Putamen (tissue), 1 donor: Measurements from ENCODE around the gene SULT1E1.
A peak's percentile ranks its signal among the peaks of the same experiment; 100 is the strongest.
"Not testable (repeated sequence)": the region's sequence is repeated elsewhere in the genome, so short reads cannot be mapped to it uniquely, and the experiment has no call there.

Source experiments
- DNase-seq: peaks from one replicate; pipeline ENCODE4 v3.0.0-alpha.2; 2016; ENCODE audit warnings: low spot score

The SULT1E1 gene

DNA sequence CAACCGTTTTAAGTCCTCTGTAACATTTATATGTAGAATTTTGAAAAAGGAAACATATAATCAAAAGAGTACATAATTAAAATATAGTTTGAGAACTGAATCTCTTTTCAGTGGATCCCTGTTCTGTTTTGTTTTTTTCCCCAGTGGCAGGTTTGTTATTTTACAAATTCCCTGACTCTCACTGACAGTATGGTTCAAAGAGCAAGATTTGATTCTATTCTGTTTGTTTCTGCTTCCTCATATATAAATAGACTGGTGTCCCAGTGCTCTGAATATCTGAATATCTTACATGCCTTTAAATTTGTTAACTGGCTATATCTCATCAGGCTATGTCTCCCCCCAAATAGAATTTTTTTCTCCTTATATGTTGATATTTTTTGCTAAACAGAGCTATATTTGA is 16.6 kb downstream of the SULT1E1 start:
- no peak for DNase-seq

DNA sequence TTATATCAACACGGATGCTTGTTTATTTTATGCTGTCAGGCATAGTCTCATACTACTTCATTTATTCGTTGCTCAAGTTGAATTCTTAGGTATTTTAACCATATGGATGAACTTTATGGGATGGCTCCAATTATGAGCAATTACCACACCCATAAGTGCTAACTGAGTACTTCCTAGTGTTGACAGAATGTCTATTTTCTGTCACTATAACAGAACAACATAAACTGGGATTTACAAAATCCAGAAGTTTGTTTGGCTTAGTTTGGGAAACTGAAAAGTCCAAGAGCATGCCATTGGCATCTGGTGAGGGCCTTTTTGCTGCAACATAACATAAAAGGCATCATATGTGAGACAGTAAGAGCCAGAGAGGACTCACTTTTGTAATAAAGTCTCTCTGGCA is 21.0 kb downstream of the SULT1E1 start:
- DNase-seq: no peak

DNA sequence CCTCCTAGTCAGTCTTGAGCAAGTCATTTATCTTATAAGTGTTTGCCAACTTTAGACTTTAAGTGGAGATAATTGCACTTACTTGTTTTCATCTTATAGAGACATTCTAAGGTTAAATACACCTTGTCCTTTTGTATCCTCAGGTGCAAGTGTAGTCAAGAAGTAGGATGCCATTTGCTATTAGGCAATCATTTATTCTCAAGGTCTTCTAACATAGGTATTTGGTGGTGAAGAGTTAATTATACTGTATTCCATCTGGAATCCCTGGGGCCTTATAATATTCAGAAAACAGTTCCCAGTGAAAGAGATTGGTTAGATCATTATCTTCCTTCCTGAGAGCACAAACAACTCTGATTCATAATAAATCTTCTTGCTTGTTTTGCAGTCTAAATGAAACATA is 23.7 kb downstream of the SULT1E1 start:
- DNase-seq: no peak

DNA sequence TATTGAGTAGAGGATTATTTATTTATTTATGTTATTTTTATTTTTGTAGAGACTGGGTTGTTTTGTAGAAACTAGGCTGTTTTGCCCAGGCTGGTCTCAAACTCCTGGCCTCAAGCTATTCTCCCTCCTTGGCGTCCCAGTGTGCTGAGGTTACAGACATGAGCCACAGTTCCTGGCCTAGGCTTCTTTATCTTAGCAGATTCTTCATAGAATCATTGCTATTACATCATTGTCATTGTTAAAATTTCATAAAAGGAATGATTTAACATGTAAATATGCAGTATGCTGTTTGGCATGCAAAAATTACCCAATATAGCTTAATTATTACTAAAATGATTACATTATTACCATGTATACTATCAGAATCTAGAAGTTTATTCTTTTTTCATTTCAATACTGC is 24.2 kb downstream of the SULT1E1 start:
- no peak for DNase-seq

DNA sequence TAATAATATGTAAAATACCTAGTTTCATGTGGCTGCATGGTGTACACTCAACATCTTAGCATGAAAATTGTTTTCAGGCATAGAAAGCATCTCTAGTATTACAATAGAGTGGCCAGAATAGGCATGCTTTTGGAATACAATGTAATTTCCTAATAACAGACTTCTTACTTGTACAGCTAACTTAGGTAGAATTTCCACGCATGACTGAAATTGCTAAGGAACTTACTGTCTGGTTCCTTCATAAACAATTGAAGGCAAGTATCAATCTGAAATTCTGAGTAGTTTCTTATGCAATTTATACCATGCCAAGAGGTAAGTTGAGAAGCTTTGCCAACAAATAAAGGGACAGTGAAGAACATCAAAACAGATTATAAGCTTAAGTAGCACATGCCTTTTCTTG is 26.7 kb downstream of the SULT1E1 start:
- no peak for DNase-seq

DNA sequence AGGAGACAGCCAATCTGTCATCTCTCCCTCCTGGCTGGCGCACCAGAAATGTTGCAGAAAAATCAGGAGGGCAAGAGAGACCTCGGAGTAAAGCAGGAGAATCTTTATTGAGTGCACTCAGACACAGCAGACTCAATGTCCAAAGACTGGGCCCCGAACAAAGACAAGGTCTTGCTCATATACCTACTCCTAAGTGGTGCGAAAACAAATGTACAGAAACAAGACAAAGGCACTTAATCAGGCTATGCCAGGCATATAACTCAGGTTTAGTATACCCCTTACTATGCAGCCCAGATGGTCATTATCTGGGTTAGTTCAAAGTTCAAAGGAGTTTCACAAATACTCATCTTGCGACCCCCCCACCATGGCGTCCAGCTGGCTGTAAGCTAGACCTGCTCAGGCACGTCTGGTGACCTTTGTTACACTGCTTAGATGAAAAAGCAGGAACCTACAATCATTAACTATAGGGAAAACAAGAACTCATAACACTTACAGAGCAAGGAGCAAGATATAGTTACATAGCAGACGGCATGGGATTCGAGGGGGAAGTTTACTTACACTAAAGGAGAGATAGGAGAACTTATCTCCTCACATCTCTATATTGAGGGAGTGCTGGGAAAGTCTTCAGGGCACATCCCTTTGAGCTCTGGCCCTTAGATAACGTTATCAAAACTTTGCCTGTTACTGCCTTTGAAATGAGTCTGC is 27.5 kb downstream of the SULT1E1 start:
- DNase-seq: no peak

DNA sequence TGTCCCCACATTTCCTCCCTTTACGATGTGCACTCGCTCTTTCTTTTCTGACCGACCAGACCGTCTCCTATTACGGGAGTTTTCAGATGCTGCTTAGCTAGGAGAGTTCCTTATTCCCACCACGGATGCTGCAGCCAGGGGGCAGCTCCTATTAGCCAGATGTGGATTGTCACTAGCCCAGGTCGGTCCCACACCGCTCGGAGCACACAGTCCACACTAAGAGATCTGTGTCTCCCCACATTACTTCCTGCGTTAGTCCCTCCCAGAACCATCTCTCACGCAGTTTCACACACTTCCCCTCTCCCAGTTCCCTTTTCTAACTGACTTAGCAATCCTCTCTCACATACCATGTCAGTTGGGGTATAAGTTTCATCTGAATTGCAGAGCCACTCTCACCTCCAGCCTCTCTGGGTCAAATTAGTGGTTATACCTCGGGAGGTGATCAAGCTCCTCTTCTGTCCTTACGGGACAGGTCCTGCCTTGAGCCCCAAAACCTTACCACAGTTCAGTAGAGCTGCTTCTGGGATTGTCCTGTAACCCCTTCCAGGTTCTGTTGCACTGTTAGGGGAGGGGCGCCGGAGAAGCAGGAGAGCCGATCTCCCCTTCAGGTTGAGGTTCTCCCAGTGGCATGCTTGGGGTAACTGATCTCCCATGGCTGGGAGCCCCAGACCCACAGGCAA is 28.2 kb downstream of the SULT1E1 start:
- DNase-seq: peak; percentile 8

DNA sequence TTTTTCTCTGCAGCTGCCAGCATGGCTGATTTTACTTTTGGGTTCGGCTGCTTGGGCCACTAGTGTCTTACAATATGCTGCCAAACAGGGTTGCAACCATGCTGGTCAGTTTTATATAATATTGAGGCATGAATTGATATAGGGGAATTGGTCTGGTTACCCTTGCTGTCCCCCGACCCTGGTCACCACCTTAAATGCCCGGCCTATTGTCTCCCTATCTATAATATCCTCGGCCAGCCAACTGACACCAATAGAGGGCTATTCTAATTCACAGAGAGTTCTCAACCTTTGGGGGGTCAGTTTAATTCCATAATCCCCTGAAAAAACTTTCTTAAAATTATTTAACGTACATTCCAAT is 28.7 kb downstream of the SULT1E1 start:
- no peak for DNase-seq

DNA sequence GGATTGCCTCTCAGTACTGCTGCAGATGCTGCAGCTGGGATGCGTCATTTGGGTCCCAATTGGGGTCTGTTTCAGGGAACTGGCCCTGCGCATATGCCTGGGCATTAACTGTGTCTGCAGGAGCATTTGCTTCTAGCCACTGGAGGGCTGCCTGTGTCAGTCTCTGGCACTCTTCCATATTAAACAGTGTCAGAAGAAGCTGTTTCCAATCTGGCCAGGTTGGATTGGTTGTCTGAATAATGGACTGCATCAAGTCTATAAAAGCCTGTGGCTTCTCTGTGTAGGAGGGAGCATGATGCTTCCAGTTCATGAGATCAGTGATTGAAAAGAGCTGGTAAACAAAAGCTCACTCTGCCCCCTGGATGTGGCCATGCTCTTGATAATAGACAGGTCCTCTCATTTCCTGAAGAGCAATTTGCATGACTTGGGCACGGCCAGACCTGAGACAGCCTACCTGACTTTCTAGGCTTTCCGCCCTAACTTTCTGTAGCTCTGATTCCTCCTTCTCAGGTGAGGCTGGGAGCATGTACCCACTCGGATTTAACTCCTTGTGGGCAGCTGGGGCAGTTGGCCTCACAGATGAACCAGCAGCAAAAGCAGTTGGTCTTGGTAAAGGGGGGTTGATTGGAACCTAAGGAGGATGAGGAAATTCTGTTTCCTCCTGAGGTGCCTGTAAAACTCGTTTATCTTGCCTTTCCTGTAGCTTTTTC is 29.2 kb downstream of the SULT1E1 start:
- DNase-seq: no peak

DNA sequence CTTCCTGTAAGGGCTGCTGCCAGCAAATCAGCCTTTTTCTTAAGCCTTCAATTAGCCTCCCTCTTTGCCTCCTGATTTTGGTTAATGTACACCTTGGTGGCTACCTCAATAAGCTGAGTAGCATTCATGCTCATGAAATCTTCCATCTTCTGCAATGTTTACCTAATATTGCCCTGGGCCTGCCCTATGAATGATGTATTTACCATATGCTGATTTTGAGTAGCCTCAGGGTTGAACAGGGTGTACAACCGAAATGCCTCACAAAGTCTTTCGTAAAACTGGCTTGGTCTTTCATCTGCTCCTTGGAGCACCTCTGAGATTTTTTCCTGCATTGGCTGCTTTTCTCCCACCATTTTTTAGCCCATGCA is 29.8 kb downstream of the SULT1E1 start:
- DNase-seq: no peak

DNA sequence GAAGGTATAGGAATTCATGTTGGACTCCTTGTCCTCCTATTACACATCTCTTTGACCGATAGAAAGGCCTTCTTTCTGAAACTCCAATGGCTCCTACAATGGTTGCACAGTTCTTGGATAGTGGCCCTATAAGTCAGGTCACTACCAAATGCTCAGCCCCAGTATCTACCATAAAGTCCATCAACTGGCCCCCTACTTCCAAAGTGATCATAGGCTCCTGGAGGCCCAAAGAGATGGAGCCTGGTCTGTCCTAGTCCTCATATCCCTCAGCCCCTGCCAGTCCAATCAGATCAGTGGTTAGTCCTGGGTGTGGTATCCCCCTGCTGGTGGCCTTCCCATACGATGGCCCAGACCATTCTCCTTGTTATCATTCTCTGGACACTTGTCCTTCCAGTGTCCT is 30.3 kb downstream of the SULT1E1 start:
- no peak for DNase-seq

DNA sequence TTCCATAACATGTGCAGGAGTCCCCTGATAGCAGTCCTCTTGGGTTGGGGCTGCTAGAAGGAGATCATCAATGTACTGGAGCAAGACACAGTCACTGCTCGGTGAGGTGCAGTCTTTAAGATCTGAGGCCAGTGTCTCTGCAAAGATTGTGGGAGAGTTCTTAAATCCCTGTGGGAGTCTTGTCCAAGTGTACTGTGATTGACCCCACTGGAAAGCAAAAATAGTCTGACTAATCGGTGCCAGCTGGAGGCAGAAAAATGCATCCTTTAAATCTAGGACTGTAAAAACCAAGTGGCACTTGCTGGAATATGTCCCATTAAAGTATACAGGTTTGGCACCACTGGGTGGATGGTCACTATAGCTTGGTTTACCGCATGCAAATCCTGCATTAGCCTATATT is 31.1 kb downstream of the SULT1E1 start:
- DNase-seq: no peak

DNA sequence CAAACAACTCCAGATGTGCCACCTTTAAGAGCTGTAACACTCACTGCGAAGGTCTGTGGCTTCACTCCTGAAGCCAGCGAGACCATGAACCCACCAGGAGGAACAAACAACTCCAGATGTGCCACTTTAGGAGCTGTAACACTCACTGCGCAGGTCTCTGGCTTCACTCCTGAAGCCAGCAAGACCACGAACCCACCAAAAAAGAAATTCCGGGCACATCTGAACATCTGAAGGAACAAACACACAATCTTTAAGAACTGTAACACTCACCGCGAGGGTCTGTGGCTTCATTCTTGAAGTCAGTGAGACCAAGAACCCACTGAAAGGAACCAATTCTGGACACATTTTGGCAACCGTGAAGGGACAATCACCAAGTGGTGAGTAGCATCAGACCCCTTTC is 34.9 kb downstream of the SULT1E1 start:
- DNase-seq: not testable (repeated sequence)

DNA sequence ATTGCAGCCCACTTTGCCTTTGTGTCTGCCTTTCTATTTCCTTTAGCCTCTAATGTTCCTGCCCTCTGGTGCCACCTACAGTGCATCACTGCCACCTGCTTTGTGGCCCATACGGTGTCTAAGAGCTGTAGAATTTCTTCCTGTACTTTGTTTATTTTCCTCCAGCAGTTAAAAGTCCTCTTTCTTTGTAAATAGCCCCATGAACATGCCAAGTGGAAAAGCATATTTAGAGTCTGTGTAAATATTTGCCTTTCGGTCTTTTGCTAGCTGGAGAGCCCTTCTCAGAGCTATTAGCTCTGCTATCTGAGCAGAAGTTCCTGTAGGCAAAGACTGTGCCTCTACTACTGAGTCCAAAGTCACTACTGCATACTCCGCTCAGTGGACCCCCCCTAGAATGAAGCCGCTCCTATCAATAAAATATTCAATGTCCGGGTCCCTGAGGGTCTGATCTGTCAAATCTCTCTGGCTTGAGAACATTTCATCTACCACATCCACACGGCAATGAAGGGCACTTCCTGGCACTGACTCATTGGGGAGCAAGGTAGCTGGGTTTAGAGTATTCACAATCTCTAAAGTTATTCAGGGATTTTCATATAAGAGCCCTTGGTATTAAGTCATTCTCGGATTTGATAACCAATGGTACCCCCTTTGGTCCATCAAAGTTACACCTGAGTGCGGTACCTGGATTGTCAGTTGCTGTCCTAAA is 36.3 kb downstream of the SULT1E1 start:
- no peak for DNase-seq

DNA sequence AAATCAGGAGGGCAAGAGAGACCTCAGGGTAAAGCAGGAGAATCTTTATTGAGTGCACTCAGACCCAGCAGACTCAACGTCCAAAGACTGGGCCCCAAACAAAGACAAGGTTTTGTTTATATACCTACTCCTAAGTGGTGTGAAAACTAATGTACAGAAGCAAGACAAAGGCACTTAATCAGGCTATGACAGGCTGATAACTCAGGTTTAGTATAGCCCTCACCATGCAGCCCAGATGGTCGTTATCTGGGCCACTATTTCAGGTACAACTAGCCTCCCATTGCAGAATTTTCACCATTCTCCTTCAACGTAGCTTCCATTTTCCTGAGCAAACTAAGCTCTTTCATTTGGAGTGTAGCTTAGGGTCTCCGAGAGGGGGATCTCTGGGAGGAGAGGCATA is 36.9 kb downstream of the SULT1E1 start:
- DNase-seq: no peak

DNA sequence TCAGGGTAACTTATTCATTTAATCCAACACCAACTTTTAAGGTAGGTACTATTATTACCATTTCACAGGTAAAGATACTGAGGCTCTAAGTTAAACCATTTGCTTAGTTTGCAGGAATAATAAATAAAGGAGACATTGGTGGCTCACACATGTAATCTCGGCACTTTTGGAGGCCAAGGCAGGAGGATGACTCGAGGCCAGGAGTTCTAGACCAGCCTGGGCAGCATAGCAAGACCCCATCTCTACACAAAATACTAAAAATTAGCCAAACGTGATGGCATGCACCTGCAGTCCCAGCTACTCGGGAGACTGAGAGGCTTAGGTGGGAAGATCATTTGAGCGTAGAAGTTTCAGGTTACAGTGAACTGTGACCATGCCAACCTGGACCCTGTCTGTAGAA is 37.7 kb downstream of the SULT1E1 start:
- no peak for DNase-seq

DNA sequence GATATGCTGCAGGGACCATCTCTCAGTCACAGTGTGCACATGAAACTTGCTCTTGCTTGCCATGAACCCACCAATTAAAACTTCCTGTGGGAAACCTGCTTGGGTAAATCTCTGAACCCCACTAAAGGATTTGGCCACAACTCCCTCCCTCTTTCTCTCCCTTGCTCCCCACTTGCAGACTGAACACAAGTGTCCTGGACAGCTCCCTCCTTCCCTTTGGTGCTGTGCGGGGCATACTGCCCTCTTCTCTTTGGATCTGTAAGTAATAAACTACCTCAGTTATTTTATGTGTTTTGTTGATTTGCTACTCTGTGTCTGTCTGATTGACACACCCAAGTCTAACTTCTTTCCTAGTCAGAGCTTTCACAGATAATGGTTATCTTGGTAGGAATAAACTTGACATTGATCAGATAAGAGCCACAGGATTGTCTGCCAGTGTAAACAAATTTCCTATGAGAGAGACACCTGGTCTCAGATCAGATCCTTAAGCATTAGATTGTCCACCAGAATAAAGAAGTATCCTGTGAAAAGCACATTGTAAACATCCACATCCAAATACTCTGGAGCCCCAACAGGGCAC is 41.8 kb downstream of the SULT1E1 start:
- no peak for DNase-seq

DNA sequence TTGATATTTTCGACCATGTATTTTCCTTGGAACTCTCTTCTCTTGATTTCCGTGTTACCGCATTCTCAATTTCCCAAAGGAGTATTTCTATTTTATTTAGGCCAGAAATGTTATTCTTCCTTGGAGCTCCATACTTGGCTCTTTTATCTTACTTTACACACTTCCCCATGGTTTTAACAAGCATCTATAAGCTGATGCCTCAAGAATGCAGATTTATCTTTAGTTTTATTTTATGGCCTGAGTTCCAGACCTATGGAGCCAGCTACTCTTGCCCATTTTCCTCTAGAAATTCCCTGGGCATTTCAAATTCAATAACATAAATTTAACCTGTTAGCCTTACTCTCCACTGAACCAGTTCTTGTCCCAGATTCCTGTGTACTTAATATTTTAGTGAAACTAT is 43.7 kb downstream of the SULT1E1 start:
- no peak for DNase-seq

DNA sequence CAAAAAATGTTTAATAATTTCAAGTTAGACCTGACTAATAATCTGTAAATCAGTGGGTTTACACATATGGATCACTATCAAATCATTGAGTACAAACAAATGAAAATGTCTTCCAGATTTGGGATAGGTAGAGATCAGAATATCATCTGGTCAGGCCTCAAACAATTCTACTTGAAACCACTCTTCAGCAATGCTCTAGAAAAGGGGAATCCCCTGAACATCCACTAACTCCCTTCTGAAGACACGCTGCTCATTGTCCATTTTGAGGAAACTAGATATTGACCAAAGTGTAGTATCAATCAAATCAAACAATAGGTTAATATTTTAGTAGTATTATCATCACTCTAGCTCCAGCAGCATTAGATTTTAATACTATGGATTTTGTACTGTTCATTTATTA is 46.3 kb downstream of the SULT1E1 start:
- DNase-seq: no peak

DNA sequence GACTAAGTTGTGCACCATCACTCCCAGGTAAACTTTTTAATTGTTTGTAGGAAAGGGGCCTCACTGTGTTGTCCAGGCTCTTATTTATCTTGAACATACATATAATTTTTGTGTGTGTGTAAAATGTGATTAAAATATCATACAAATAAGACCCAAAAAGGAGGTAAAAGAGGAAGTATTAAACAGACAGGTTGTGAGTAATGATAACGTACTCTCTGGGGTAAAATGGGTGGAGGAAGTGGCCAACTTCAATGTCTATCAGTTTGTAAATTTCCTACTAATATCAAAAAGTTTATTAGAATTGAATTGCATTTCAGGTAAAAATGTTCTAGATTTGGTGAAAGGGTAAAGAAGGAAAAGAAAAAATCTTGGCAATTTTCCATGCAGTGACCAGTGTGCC is 48.8 kb downstream of the SULT1E1 start:
- DNase-seq: no peak

DNA sequence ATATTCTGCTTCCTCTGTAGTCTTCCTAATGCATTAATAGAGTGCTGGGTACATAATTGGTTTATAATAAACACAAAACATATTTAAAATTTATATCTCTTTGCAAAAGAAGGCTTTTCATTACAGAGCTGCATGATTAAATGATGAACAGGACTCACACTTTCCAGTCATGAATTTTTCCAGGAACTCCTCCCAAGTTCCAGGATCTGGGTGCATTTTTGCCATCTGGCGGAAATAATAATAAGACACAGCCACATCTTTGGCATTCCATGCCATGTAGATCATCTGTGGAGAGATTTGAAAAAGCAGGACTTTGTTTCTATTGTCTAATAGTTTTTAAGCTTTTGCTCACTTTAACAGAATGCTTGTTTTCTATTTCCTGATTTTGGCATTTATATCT is 59.3 kb downstream of the SULT1E1 start:
- no peak for DNase-seq

DNA sequence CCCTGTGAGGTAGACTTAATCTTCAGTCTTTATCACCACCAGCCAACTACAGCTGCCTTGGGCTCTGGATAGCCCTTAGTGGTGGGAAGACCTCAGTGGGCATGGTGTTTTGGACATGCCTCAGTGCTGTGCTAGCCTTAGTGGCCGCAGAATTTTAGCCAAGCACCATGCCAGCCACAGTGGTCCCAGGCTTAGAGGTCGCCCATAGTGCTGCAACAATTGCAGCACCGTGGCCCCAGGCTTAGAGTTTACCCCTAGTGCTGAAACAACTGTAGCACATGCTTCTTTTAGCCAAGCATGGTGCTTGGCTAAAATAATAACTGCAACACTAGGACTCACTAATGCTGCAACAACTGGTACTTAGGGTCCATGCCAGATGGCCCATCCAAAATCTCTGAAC is 60.6 kb downstream of the SULT1E1 start:
- DNase-seq: no peak

DNA sequence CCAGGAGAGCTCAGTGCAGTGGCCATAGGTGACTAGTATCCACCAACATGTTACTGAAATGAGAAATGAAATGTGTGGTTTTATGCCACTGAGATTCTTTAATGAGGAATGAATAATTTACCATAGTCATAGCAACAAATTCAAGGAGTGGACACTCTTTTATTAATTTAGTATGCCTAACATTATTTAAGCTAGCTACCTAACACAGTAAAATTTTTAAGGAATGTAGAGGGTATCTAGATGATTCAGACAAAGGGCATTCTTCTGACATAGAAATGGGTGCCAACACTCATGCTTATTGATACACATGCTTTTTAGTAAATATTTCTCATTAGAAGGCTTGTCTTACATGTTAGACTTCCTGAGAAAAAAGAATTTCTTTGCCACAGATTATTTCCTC is 66.2 kb downstream of the SULT1E1 start:
- DNase-seq: no peak
